NT2/D1 (cell line): ENCODE results near the gene ZFHX3.
"Not testable (repeated sequence)": the region's sequence is repeated elsewhere in the genome, so short reads cannot be mapped to it uniquely, and the experiment has no call there.

Experiments used
- DNase-seq: peaks from one replicate; pipeline ENCODE4 v3.0.0-alpha.2; 2011; ENCODE audit warnings: low read depth, low spot score
- H3K27me3 ChIP-seq: 2 replicates; pipeline ENCODE4 v1.6.0; 2011; ENCODE audit warnings: mild to moderate bottlenecking; ENCODE audit not compliant: insufficient read length, insufficient read depth
- H3K36me3 ChIP-seq: 2 replicates; pipeline ENCODE4 v1.6.1; 2011; ENCODE audit warnings: mild to moderate bottlenecking, low read length, mixed read lengths; ENCODE audit not compliant: insufficient read depth, insufficient read length
- H3K4me1 ChIP-seq: 2 replicates; pipeline ENCODE4 v1.5.1; 2011; ENCODE audit not compliant: insufficient read depth, insufficient read length
- H3K4me3 ChIP-seq: 2 replicates; pipeline ENCODE4 v1.5.1; 2011; ENCODE audit warnings: low read depth; ENCODE audit not compliant: insufficient read length
- H3K9ac ChIP-seq: 2 replicates; pipeline ENCODE4 v1.6.0; 2011; ENCODE audit warnings: low read depth; ENCODE audit not compliant: insufficient read length
- H3K9me3 ChIP-seq: 2 replicates; pipeline ENCODE4 v1.5.1; 2011; ENCODE audit warnings: mild to moderate bottlenecking, low read length; ENCODE audit not compliant: insufficient read depth
- SUZ12 ChIP-seq: IDR thresholded peaks from 2 replicates; pipeline ENCODE4 v1.6.1; 2011; ENCODE audit not compliant: insufficient read length, insufficient read depth; ENCODE audit errors: extremely low read depth
- YY1 ChIP-seq: IDR thresholded peaks from 2 replicates; pipeline ENCODE4 v1.6.1; 2011; ENCODE audit not compliant: insufficient read length, insufficient read depth
- ZNF274 ChIP-seq: IDR thresholded peaks from 2 replicates; pipeline ENCODE4 v1.6.1; 2011; ENCODE audit warnings: mild to moderate bottlenecking, low read depth, low read length

The ZFHX3 gene

GRCh38 chr16:73074382-73074781, 26.5 kb upstream of the ZFHX3 start:
- Histone ChIP-seq H3K27me3 (peaks cover 36% of the 10 kb centered on the region), H3K9me3 (no peaks in the 10 kb centered on the region), H3K4me1 (peaks cover 5% of the 10 kb centered on the region), H3K4me3 (no peak overlapping the region), H3K36me3 (no peaks in the 10 kb centered on the region), H3K9ac (no peak overlapping the region)
- DNase-seq: no peak
- TF ChIP-seq ZNF274 (no peak), YY1 (no peak), SUZ12 (no peak)

GRCh38 chr16:73072051-73072450, 24.1 kb upstream of the ZFHX3 start:
- H3K9ac ChIP-seq, DNase-seq, H3K9me3 ChIP-seq, H3K36me3 ChIP-seq, H3K4me3 ChIP-seq: not testable (repeated sequence)
- peaks cover 59% of the 10 kb centered on the region for H3K27me3 ChIP-seq
- H3K4me1 ChIP-seq: peaks cover 10% of the 10 kb centered on the region

DNA sequence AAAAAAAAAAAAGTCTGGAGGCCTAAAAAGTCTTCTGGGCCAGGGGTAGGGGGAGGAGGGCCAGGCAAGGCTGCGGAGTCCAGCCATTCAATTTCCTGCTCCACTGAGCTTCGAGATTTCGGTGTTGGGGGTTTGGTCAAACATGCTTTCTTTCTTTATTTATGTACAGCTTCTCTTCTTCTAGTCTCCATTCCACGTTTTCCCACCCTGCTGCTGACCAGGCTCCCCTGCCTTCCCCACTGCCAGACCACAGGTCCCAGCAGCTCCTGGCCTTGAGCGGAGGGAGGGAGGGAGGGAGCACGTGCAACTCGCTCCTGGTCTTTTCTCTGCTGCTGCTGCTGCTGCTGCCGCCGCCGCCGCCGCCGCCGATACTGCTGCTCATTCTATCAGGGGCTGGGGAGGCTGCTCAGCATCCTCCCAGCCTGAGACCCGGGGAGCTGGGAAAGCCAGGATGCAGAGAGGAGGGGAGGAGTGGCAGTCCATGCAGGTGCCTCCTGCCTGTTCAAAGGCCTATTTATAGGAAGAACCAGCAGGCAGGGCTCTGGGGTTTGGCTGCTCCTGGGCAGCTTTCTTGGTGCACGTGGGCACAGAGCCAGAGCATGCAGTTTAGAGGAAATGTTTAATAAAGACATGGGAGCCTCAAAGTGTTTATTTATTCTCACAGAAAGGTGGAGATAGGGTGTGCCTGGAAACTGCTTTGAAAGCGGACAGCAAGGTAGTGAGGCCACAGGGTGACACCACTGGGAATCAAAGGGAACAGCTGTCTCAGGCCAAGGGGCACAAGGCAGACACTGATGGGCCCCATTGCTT, 23.4 kb upstream of the ZFHX3 start:
- Histone ChIP-seq H3K27me3 (peaks cover 67% of the 10 kb centered on the region), H3K9me3 (no peaks in the 10 kb centered on the region), H3K9ac (no peak overlapping the region), H3K4me3 (peak overlapping the region; percentile 11), H3K4me1 (peaks cover 16% of the 10 kb centered on the region), H3K36me3 (no peaks in the 10 kb centered on the region)
- TF ChIP-seq SUZ12 (no peak), YY1 (no peak), ZNF274 (no peak)
- no peak for DNase-seq

DNA sequence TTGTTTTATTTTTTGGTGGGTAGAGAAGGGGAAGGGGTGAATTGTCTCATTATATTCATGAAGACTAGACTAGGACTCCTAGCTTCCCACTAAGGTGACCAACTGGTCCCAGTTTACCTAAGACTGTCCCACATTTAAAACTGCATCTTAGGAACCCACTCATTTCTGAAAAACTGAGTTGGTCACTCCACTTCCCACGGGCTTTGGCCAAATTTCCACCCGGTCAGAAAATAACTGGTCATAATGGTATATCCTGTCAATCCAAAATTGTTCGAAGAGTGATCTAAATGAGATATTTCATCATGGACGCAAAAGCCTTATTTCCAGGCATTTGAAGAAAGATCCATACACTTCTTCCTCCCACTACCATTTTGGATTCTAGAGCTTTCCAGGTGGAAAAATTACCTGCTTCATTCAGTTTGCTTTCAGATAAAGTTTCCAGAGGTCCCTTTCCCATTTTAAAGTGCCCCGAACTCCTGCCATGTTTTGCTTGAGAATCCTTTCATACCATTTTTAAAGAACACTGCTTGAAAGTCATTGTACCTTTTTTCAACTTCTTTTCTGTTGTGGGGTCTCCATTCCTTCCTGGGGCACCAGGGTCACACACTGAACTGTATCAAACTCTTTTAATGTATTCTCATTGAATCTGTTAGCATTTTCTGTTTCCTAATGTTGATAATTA, 21.8 kb upstream of the ZFHX3 start:
- no peak for DNase-seq
- Histone ChIP-seq H3K9me3 (no peaks in the 10 kb centered on the region), H3K27me3 (peaks cover 83% of the 10 kb centered on the region), H3K4me1 (peaks cover 21% of the 10 kb centered on the region), H3K9ac (peak overlapping the region; percentile 57), H3K36me3 (no peaks in the 10 kb centered on the region), H3K4me3 (no peak overlapping the region)
- TF ChIP-seq SUZ12: peak; percentile 54
- TF ChIP-seq ZNF274: no peak

- Histone ChIP-seq H3K4me3 (no peak overlapping the region), H3K27me3 (peaks cover 85% of the 10 kb centered on the region), H3K9ac (no peak overlapping the region), H3K4me1 (peaks cover 25% of the 10 kb centered on the region), H3K9me3 (no peaks in the 10 kb centered on the region), H3K36me3 (no peaks in the 10 kb centered on the region)
- no peak for DNase-seq
- TF ChIP-seq YY1: no peak
- TF ChIP-seq SUZ12: no peak
- TF ChIP-seq ZNF274: no peak
These were observed 20.8 kb upstream of the ZFHX3 start for GRCh38 chr16:73068541-73069401.

- peaks cover 29% of the 10 kb centered on the region for H3K4me1 ChIP-seq
- H3K36me3 ChIP-seq: no peaks in the 10 kb centered on the region
- H3K9me3 ChIP-seq: no peaks in the 10 kb centered on the region
- TF ChIP-seq ZNF274: no peak
- TF ChIP-seq YY1: no peak
- no peak for TF ChIP-seq SUZ12
- no peak overlapping the region for H3K9ac ChIP-seq
- DNase-seq: no peak
- H3K27me3 ChIP-seq: peaks cover 88% of the 10 kb centered on the region
- H3K4me3 ChIP-seq: no peak overlapping the region
These were observed 20.0 kb upstream of the ZFHX3 start for GRCh38 chr16:73067671-73068540.
